Brain microvascular endothelial cell (primary cell): ENCODE results near the gene DLG5.

Experiments used
- DNase-seq: peaks from one replicate; pipeline ENCODE4 v3.0.0-alpha.2; 2020
- H3K27ac ChIP-seq: fragments of 250-450 bp; sonication (Bioruptor Pico); 2 replicates; pipeline ENCODE4 v1.5.1; 2020; ENCODE audit warnings: mild to moderate bottlenecking, moderate library complexity
- H3K27me3 ChIP-seq: fragments of 250-450 bp; sonication (Bioruptor Pico); replicated peaks from 2 replicates; pipeline ENCODE4 v1.5.1; 2020; ENCODE audit warnings: mild to moderate bottlenecking
- H3K36me3 ChIP-seq: fragments of 250-450 bp; sonication (Bioruptor Pico); replicated peaks from 2 replicates; pipeline ENCODE4 v1.5.1; 2020; ENCODE audit warnings: mild to moderate bottlenecking
- H3K4me3 ChIP-seq: 2 replicates; pipeline ENCODE4 v1.5.1; 2011; ENCODE audit warnings: low read depth, mild to moderate bottlenecking, control low read depth, low read length, moderate library complexity
- in situ Hi-C: cut with HindIII; loops from 2 replicates; pipeline ENCODE4 v1.10.0; 2017; ENCODE audit warnings: low sequenced_read_pairs, low pct_ligation_motif_present
- TF ChIP-seq, protein P1 (sequence below): IDR thresholded peaks from 2 replicates; pipeline ENCODE4 v1.5.1; 2011; ENCODE audit warnings: low read depth, mild to moderate bottlenecking, moderate library complexity, low read length, control low read depth, inconsistent platforms; ENCODE audit errors: missing control alignments

The DLG5 gene

GRCh38 chr10:77909749-77910375, 16.7 kb downstream of the DLG5 start:
- H3K4me3 ChIP-seq = no peak overlapping the region
- in situ Hi-C loops = no loop called here
- H3K27me3 ChIP-seq = no peaks in the 10 kb centered on the region
- no peaks in the 10 kb centered on the region for H3K36me3 ChIP-seq
- TF ChIP-seq, protein P1, sequence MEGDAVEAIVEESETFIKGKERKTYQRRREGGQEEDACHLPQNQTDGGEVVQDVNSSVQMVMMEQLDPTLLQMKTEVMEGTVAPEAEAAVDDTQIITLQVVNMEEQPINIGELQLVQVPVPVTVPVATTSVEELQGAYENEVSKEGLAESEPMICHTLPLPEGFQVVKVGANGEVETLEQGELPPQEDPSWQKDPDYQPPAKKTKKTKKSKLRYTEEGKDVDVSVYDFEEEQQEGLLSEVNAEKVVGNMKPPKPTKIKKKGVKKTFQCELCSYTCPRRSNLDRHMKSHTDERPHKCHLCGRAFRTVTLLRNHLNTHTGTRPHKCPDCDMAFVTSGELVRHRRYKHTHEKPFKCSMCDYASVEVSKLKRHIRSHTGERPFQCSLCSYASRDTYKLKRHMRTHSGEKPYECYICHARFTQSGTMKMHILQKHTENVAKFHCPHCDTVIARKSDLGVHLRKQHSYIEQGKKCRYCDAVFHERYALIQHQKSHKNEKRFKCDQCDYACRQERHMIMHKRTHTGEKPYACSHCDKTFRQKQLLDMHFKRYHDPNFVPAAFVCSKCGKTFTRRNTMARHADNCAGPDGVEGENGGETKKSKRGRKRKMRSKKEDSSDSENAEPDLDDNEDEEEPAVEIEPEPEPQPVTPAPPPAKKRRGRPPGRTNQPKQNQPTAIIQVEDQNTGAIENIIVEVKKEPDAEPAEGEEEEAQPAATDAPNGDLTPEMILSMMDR = no peak
- H3K27ac ChIP-seq = no peak overlapping the region
- DNase-seq = peak; percentile 67

GRCh38 chr10:77909021-77909748, 17.4 kb downstream of the DLG5 start:
- TF ChIP-seq, protein P1 = no peak
- H3K36me3 ChIP-seq = no peaks in the 10 kb centered on the region
- no peak for DNase-seq
- H3K27me3 ChIP-seq = no peaks in the 10 kb centered on the region
- H3K27ac ChIP-seq = no peak overlapping the region
- in situ Hi-C loops = no loop called here
- H3K4me3 ChIP-seq = no peak overlapping the region

DNA sequence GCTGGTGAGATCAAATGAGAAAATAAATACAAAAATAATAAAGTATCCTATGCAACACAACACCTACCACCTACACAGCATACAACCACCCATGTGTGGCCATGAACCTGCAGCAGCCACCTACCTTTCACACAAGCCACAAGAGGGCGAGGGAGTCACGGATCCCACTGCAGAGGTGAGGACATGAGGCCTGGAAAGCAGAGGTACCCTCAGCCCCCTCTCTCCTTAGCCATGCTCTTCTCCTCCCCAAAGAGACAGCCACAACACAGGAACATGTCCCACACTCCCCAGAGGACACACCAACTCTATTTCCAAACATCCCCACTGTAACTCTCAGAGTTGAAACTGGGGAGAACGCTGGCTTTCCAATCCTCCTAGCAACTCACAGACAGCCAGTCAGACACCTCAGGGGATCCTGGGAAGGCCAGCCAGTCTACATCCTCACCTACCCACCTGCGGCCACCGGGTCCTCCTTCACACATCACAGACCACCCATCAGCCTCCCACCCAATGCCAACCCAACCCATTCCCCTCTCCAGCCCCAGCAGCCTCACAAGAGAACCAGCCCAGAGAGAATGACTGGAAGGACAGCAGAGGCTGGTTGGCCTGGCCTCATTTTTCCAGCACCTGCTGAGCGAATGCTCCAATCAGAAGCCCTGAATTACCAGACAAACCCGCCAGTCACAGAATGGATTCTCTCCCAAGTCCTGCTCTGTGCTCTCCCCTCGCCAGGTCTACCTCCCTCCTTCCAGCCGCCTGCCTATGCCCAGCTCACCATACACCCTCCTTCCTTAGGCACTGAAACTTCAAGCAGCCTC, 18.4 kb downstream of the DLG5 start:
- no peak overlapping the region for H3K27ac ChIP-seq
- TF ChIP-seq, protein P1 = peak; percentile 34
- no peak for DNase-seq
- H3K4me3 ChIP-seq = no peak overlapping the region
- H3K36me3 ChIP-seq = no peaks in the 10 kb centered on the region
- H3K27me3 ChIP-seq = no peaks in the 10 kb centered on the region
- in situ Hi-C loops = no loop called here

- H3K4me3 ChIP-seq = no peak overlapping the region
- in situ Hi-C loops = no loop called here
- no peak overlapping the region for H3K27ac ChIP-seq
- TF ChIP-seq, protein P1 = no peak
- no peak for DNase-seq
- no peaks in the 10 kb centered on the region for H3K27me3 ChIP-seq
- no peaks in the 10 kb centered on the region for H3K36me3 ChIP-seq
These were observed 19.1 kb downstream of the DLG5 start for GRCh38 chr10:77907462-77907861.

DNA sequence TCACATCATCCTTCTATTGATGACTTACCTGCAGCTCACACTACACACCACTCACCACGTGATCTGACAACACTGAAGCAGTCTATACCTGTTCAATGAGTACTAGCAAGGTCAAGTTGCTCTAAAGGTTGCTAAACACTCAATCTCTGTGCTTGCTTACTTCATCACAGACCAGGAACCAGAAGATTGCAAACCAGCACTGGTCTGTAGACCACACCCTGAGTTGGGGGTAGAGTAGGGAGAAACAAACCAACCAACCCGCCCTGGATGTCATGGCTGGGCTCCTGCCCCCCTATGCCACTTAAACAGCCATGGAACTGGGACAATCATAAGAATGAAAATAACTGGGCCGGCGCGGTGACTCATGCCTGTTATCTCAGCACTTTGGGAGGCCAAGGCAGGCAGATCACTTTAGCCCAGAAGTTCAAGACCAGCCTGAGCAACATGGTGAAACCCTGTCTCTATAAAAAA, 19.6 kb downstream of the DLG5 start:
- no peak overlapping the region for H3K27ac ChIP-seq
- H3K36me3 ChIP-seq = no peaks in the 10 kb centered on the region

More for the DNA sequence above, 19.6 kb downstream of the DLG5 start:
- in situ Hi-C loops = no loop called here
- no peaks in the 10 kb centered on the region for H3K27me3 ChIP-seq
- H3K4me3 ChIP-seq = no peak overlapping the region
- TF ChIP-seq, protein P1 = no peak
- no peak for DNase-seq
